PC-9 (cell line): ENCODE results near the gene SND1.

Experiments used
- CTCF ChIP-seq: fragments of 200-600 bp; sonication (generic); conservative IDR thresholded peaks from 2 replicates; pipeline ENCODE4 v1.6.1; 2017; ENCODE audit warnings: mixed run types, antibody characterized with exemption, mild to moderate bottlenecking, moderate library complexity
- EZH2 ChIP-seq: fragments of 200-600 bp; sonication (generic); IDR thresholded peaks from 2 replicates; pipeline ENCODE4 v1.8.0; 2017; ENCODE audit warnings: antibody characterized with exemption, low read depth

GRCh38 chr7:127907110-127908040 is 255.4 kb downstream of the SND1 start:
- TF ChIP-seq EZH2: no peak
- no peak for TF ChIP-seq CTCF
